NK-92 treated with Interleukin-12 subunit alpha and Interleukin-12 subunit beta, amount 100 ng/mL, for 24 hours (cell line): ENCODE measurements around the gene EN2.

Source experiments
- DNase-seq: peaks from one replicate; lab custom pipeline; 2025; lab: John Stamatoyannopoulos, UW

EN2 gene

GRCh38 chr7:155458111-155458877 lies at the start of gene EN2:
TSS of gene EN2 (plus strand) at chr7:155458129. CDS start at chr7:155458378, 249 bp downstream.
- no peak for DNase-seq

- DNase-seq = no peak
Measured at GRCh38 chr7:155408651-155409586, 49.0 kb upstream of the EN2 start.

- DNase-seq = no peak
Measured at GRCh38 chr7:155409980-155410379, 47.9 kb upstream of the EN2 start.

- DNase-seq = no peak
Measured at GRCh38 chr7:155410431-155410830, 47.5 kb upstream of the EN2 start.

GRCh38 chr7:155411718-155412415 lies 46.1 kb upstream of the EN2 start:
- no peak for DNase-seq

GRCh38 chr7:155412416-155413253 lies 45.3 kb upstream of the EN2 start:
- no peak for DNase-seq

GRCh38 chr7:155414547-155415492 lies 43.1 kb upstream of the EN2 start:
- no peak for DNase-seq

GRCh38 chr7:155416646-155417380 lies 41.1 kb upstream of the EN2 start:
- DNase-seq = no peak

GRCh38 chr7:155418304-155418703 lies 39.6 kb upstream of the EN2 start:
- no peak for DNase-seq

- no peak for DNase-seq
Measured at GRCh38 chr7:155418941-155419755, 38.8 kb upstream of the EN2 start.

GRCh38 chr7:155420116-155420515 lies 37.8 kb upstream of the EN2 start:
- DNase-seq = no peak

GRCh38 chr7:155422151-155422550 lies 35.8 kb upstream of the EN2 start:
- DNase-seq = no peak

GRCh38 chr7:155422599-155423336 lies 35.2 kb upstream of the EN2 start:
- DNase-seq = no peak

GRCh38 chr7:155423337-155424285 lies 34.3 kb upstream of the EN2 start:
- DNase-seq = no peak

GRCh38 chr7:155424301-155425010 lies 33.5 kb upstream of the EN2 start:
- DNase-seq = no peak

- no peak for DNase-seq
Measured at GRCh38 chr7:155425011-155425340, 33.0 kb upstream of the EN2 start.
